Endothelial cell (in vitro differentiated cells): ENCODE measurements around the gene SEMA6B. TPM values are rescaled to one million over a fixed set of nuclear protein-coding genes. Genes with fewer than 3 reads are reported as not detected.

Experiments used
- DNase-seq: peaks from one replicate; pipeline ENCODE4 v3.0.0; 2021; ENCODE audit warnings: low spot score
- H3K27ac Mint-ChIP-seq: one replicate; pipeline ENCODE4 v1.8.0; 2021; ENCODE audit warnings: mixed read lengths, inconsistent platforms; ENCODE audit not compliant: unreplicated experiment
- H3K27me3 Mint-ChIP-seq: one replicate; pipeline ENCODE4 v1.8.0; 2021; ENCODE audit warnings: mild to moderate bottlenecking, moderate library complexity, mixed read lengths, inconsistent platforms; ENCODE audit not compliant: unreplicated experiment
- H3K36me3 Mint-ChIP-seq: one replicate; pipeline ENCODE4 v1.8.0; 2021; ENCODE audit warnings: mild to moderate bottlenecking, low read depth, mixed read lengths, inconsistent platforms; ENCODE audit not compliant: unreplicated experiment
- H3K4me1 Mint-ChIP-seq: one replicate; pipeline ENCODE4 v1.8.0; 2021; ENCODE audit warnings: mild to moderate bottlenecking, mixed read lengths, inconsistent platforms; ENCODE audit not compliant: unreplicated experiment
- H3K4me3 Mint-ChIP-seq: one replicate; pipeline ENCODE4 v1.8.0; 2021; ENCODE audit warnings: mild to moderate bottlenecking, mixed read lengths, inconsistent platforms; ENCODE audit not compliant: unreplicated experiment
- H3K9me3 Mint-ChIP-seq: one replicate; pipeline ENCODE4 v1.8.0; 2021; ENCODE audit warnings: mixed read lengths, inconsistent platforms; ENCODE audit not compliant: unreplicated experiment
- total RNA-seq: library from RNA; stranded (reverse); fragmentation: NEBNext Ultra II Directional; extraction: Animal tissue kit (Norgen Biotek cat#: 25700); gene quantifications from one replicate; pipeline ENCODE4 v1.2.1, GENCODE V29; 2021; ENCODE audit not compliant: unreplicated experiment
- TF ChIP-seq, protein P1 (sequence below): fragments of 200-600 bp; sonication (generic); IDR thresholded peaks from one replicate; pipeline ENCODE4 v1.5.0; 2021; ENCODE audit warnings: antibody characterized with exemption; ENCODE audit not compliant: unreplicated experiment

SEMA6B gene
- total RNA-seq, 1 donor from 2014 or later = 43.7 TPM

DNA sequence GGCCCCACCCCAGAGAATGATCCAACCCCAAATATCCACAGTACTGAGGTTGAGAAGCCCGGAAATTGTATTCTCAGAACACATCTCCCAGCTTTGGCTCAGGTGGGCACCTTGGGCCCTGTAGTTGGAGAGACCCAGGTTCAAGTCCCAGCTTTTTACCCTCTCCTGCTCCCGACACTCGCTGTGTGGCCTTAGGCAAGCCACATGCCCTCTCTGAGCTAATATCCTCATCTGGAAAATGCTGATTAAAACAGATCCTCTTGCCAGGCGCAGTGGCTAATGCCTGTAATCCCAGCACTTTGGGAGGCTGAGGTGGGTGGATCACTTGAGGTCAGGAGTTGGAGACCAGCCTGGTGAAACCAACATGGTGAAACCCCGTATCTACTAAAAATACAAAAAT, 43.8 kb downstream of the SEMA6B start:
- Mint-ChIP-seq H3K36me3 (no peaks in the 10 kb centered on the region), H3K9me3 (no peaks in the 10 kb centered on the region), H3K4me1 (peaks cover 3% of the 10 kb centered on the region), H3K27me3 (peaks cover 18% of the 10 kb centered on the region), H3K4me3 (no peak overlapping the region), H3K27ac (no peak overlapping the region)
- DNase-seq = no peak
- TF ChIP-seq, protein P1, sequence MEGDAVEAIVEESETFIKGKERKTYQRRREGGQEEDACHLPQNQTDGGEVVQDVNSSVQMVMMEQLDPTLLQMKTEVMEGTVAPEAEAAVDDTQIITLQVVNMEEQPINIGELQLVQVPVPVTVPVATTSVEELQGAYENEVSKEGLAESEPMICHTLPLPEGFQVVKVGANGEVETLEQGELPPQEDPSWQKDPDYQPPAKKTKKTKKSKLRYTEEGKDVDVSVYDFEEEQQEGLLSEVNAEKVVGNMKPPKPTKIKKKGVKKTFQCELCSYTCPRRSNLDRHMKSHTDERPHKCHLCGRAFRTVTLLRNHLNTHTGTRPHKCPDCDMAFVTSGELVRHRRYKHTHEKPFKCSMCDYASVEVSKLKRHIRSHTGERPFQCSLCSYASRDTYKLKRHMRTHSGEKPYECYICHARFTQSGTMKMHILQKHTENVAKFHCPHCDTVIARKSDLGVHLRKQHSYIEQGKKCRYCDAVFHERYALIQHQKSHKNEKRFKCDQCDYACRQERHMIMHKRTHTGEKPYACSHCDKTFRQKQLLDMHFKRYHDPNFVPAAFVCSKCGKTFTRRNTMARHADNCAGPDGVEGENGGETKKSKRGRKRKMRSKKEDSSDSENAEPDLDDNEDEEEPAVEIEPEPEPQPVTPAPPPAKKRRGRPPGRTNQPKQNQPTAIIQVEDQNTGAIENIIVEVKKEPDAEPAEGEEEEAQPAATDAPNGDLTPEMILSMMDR = no peak

DNA sequence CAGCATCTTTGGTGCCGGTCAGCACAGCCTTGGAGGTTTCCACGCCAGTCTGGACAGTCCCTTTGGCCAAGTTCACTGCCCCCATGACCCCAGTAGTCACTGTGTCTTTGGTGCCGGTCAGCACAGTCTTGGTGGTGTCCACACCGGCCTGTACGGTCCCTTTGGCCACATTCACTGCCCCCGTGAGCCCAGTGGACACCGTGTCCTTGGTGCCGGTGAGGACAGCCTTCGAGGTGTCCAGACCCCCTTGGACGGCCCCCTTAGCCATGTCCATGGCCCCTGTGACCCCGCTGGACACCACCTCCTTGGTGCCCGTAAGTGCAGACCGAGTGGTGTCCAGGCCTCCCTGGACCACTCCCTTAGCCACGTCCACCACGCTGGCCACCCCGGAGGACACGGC, 46.2 kb downstream of the SEMA6B start:
- no peaks in the 10 kb centered on the region for H3K9me3 Mint-ChIP-seq
- peaks cover 18% of the 10 kb centered on the region for H3K27me3 Mint-ChIP-seq
- H3K4me1 Mint-ChIP-seq = no peaks in the 10 kb centered on the region

DNA sequence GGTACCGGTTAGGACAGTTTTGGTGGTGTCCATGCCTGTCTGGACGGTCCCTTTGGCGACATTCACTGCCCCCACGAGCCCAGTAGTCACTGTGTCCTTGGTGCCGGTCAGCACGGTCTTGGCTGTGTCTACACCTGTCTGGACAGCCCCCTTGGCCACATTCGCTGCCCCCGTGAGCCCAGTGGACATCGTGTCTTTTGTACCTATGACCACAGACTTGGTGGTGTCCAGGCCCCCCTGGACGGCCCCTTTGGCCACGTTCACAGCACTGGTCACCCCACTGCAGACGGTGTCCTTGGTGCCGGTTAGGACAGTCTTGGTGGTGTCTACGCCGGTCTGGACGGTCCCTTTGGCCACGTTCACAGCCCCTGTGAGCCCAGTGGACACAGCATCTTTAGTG, 47.4 kb downstream of the SEMA6B start:
- no peak overlapping the region for H3K27ac Mint-ChIP-seq
- H3K9me3 Mint-ChIP-seq = no peaks in the 10 kb centered on the region
- H3K36me3 Mint-ChIP-seq = peaks cover 2% of the 10 kb centered on the region
- no peak for DNase-seq
- TF ChIP-seq, protein P1 = no peak
- H3K27me3 Mint-ChIP-seq = peaks cover 25% of the 10 kb centered on the region
- no peaks in the 10 kb centered on the region for H3K4me1 Mint-ChIP-seq
- H3K4me3 Mint-ChIP-seq = no peak overlapping the region

More for the DNA sequence above, 46.2 kb downstream of the SEMA6B start:
- H3K36me3 Mint-ChIP-seq = no peaks in the 10 kb centered on the region
- H3K4me3 Mint-ChIP-seq = no peak overlapping the region
- TF ChIP-seq, protein P1 = no peak
- no peak overlapping the region for H3K27ac Mint-ChIP-seq
- no peak for DNase-seq

DNA sequence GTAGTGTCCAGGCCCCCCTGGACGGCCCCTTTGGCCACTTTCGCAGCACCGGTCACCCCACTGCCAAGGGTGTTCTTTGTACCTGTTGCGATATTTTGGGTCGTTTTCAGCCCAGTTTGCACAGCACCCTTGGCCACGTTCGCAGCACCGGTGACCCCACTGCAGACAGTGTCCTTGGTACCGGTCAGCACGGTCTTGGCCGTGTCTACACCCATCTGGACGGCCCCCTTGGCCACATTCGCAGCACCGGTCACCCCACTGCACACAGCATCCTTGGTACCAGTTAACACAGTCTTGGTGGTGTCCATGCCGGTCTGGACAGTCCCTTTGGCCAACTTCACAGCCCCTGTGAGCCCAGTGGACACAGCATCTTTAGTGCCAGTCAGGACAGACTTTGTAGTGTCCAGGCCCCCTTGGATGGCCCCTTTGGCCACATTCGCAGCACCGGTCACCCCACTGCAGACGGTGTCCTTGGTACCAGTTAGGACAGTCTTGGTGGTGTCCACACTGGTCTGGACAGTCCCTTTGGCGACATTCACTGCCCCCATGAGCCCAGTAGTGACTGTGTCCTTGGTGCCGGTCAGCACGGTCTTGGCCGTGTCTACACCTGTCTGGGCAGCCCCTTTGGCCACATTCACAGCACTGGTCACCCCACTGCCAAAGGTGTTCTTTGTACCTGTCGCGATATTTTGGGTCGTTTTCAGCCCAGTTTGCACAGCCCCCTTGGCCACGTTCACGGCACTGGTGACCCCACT, 48.0 kb downstream of the SEMA6B start:
- H3K4me3 Mint-ChIP-seq = no peak overlapping the region
- DNase-seq = no peak
- TF ChIP-seq, protein P1 = no peak
- peaks cover 25% of the 10 kb centered on the region for H3K27me3 Mint-ChIP-seq
- peaks cover 8% of the 10 kb centered on the region for H3K36me3 Mint-ChIP-seq
- no peak overlapping the region for H3K27ac Mint-ChIP-seq
- H3K9me3 Mint-ChIP-seq = no peaks in the 10 kb centered on the region
- H3K4me1 Mint-ChIP-seq = no peaks in the 10 kb centered on the region

DNA sequence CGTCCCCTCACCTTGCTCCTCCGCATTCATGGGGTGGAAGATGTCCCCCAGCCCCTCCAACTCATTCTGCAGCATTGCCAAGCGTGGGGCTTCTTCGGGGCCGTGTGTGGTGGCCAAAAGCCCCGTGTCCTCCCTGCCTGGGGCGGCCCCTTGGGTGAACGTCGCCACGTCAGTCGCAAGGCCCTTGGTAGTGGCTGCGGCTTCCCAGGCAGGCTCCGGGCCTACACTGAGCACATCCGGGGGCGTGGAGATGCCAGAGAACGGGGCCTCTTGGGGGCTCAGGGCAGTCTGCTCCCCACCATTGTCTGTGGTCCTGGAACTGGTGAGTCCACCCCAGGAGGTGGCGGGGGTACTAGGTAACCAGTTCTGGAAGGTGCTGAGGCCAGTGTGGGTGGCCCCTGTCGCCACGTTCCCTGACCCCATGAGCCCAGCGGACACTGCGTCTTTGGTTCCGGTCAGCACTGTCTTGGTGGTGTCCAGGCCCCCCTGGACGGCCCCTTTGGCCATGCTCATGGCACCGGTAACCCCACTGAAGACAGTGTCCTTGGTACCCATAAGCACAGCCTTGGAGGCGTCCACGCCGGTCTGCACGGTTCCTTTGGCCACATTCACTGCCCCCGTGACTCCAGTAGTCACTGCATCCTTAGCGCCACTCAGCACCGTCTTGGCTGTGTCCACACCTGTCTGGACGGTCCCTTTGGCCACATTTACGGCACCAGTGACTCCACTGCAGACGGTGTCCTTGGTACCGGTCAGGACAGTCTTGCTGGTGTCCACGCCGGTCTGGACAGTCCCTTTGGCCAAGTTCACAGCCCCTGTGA, 48.8 kb downstream of the SEMA6B start:
- no peaks in the 10 kb centered on the region for H3K9me3 Mint-ChIP-seq
- H3K27me3 Mint-ChIP-seq = peaks cover 29% of the 10 kb centered on the region
- no peak overlapping the region for H3K27ac Mint-ChIP-seq
- no peak overlapping the region for H3K4me3 Mint-ChIP-seq
- DNase-seq = no peak
- TF ChIP-seq, protein P1 = no peak
- H3K4me1 Mint-ChIP-seq = peaks cover 4% of the 10 kb centered on the region
- H3K36me3 Mint-ChIP-seq = peaks cover 16% of the 10 kb centered on the region
